HG02973 (cell line): ENCODE results near the gene MON1B.
"Not testable (repeated sequence)": the region's sequence is repeated elsewhere in the genome, so short reads cannot be mapped to it uniquely, and the experiment has no call there.

ENCODE experiments used
- ATAC-seq: cut with Tn5 transposase; IDR thresholded peaks from one replicate; pipeline ENCODE4 v1.9.1; 2021; ENCODE audit warnings: moderate library complexity; ENCODE audit not compliant: unreplicated experiment

MON1B gene

DNA sequence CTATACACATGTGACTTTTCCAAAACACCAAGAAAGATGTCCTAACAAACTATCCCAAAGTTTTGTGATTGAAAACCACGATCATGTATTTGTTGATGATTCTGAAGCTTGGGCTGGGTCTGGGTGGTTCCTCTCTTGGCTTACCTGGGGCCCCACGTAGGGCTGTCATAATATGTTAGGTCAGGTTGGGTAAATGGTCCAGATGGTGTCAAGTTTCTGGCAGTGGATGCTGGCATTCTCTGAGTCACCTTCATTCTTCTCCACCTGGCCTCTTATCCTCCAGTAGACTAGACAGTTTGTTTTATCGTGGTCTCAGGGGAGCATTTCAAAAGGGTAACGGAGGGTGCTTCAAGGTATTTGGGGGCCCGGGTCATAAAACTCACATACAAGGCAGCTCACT, 47.6 kb downstream of the MON1B start:
- ATAC-seq: no peak

DNA sequence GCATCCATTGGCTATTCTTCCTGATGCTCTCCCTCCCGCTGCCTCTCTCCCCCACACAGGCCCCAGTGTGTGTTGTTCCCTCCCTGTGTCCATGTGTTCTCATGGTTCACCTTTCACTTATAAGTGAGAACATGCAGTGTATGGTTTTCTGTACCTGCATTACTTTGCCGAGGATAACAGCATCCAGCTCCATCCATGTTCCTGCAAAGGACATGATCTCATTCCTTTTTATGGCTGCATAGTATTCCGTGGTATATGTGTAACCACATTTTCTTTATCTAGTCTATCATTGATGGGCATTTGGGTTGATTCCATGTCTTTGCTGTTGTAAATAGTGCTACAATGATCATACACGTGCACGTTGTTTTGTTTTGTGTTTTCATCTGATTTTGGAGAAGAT, 51.5 kb downstream of the MON1B start:
- not testable (repeated sequence) for ATAC-seq

DNA sequence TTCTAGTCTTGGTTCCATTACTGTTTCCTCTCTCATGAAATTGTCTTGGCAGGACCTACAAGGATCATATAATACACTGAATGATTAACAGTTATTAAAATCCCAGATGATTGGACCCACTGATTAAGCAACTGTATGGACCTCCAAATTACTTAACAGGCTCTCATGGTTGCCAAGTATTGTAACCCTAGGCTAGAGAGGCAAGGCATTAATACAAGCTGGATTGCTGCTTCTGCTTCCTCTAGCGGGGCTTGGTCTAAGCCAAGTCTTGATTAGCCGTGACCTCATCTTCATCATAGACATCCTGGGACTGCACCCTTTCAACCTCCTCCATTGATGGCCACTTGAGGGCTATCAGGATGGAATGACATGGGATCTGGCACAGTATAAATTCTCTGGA, 55.2 kb downstream of the MON1B start:
- ATAC-seq: no peak

DNA sequence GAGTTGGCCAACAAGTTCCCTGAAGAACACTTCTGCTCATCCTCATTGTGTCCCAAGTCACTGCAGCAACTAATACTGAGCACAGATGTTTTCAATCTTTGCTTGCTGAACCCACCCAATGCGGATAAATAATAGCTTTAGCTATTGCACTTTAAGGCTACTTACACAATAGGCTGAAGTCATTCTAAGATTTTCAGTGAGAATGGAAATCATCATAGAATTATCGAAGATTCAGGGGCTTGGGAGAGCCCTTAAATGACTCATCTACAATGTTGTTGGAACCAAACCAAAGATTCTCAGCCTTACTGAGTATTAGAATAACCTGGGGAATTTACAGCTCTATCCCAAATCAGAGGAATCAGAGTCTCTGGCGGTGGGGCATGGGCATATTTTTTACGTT, 59.4 kb downstream of the MON1B start:
- ATAC-seq: no peak
